Lower lobe of right lung (tissue), 2 donors: Measurements from ENCODE around the gene PLN. TPM values are rescaled to one million over a fixed set of nuclear protein-coding genes. Genes with fewer than 3 reads are reported as not detected.

Experiments used
- ATAC-seq, 2 donors: fragments of 200-7000 bp; cut with Tn5 transposase; one replicate each; pipeline ENCODE4 v1.9.1; 2020 to 2022; ENCODE audit warnings: mild to moderate bottlenecking in 2 of 2, moderate library complexity in 2 of 2
- DNase-seq: peaks from one replicate; pipeline ENCODE4 v3.0.0-alpha.2; 2020
- H3K27ac ChIP-seq: fragments of 200-600 bp; one replicate; pipeline ENCODE4 v1.8.0; 2022
- H3K27me3 ChIP-seq: fragments of 200-600 bp; one replicate; pipeline ENCODE4 v1.8.0; 2022; ENCODE audit warnings: low read depth
- H3K36me3 ChIP-seq: fragments of 200-600 bp; one replicate; pipeline ENCODE4 v1.8.0; 2022; ENCODE audit warnings: mild to moderate bottlenecking
- H3K4me1 ChIP-seq: fragments of 200-600 bp; one replicate; pipeline ENCODE4 v1.8.0; 2022
- H3K4me3 ChIP-seq: fragments of 200-600 bp; one replicate; pipeline ENCODE4 v1.8.0; 2022; ENCODE audit warnings: mild to moderate bottlenecking
- H3K9me3 ChIP-seq: fragments of 200-600 bp; one replicate; pipeline ENCODE4 v1.8.0; 2022
- CTCF ChIP-seq: fragments of 200-600 bp; IDR thresholded peaks from one replicate; pipeline ENCODE4 v1.8.0; 2022; ENCODE audit warnings: antibody characterized with exemption, mild to moderate bottlenecking
- intact Hi-C: fragments of 100-400 bp; cut with DNase I; formaldehyde crosslinking; loops from one replicate; pipeline ENCODE4 v1.11.0; 2022
- total RNA-seq: library from RNA; stranded (reverse); fragmentation: NEBNext Ultra II Directional; extraction: Animal tissue kit (Norgen Biotek cat#: 25700); gene quantifications from one replicate; pipeline ENCODE4 v1.2.1, GENCODE V29; 2021
- donor health status: DM: no; HTN: yes; CAD: no; lungs with severe emphysema.

PLN gene
- total RNA-seq, 1 donor from 2014 or later: 7.5 TPM

- Histone ChIP-seq H3K9me3 (no peaks in the 10 kb centered on the region), H3K27me3 (no peaks in the 10 kb centered on the region), H3K27ac (no peak overlapping the region), H3K36me3 (no peaks in the 10 kb centered on the region), H3K4me3 (no peak overlapping the region), H3K4me1 (peaks cover 7% of the 10 kb centered on the region)
- intact Hi-C loops: no loop called here
- TF ChIP-seq CTCF: no peak
- DNase-seq (no peak), ATAC-seq (no peak)
Measured at GRCh38 chr6:118546880-118547218, 1.2 kb upstream of the PLN start.

GRCh38 chr6:118548613-118549012, 517 bp downstream of the PLN start:
- intact Hi-C loops: no loop called here
- no peak overlapping the region for H3K27ac ChIP-seq
- no peak overlapping the region for H3K4me3 ChIP-seq

GRCh38 chr6:118551063-118552053, 3.3 kb downstream of the PLN start:
- no peaks in the 10 kb centered on the region for H3K27me3 ChIP-seq
- H3K4me1 ChIP-seq: peaks cover 7% of the 10 kb centered on the region
- peak; percentile 53 for TF ChIP-seq CTCF
- H3K27ac ChIP-seq: no peak overlapping the region
- peak; percentile 72 to 82 for ATAC-seq
- intact Hi-C loops: no loop called here
- DNase-seq: no peak
- no peak overlapping the region for H3K4me3 ChIP-seq
- no peaks in the 10 kb centered on the region for H3K9me3 ChIP-seq
- H3K36me3 ChIP-seq: no peaks in the 10 kb centered on the region

More at GRCh38 chr6:118548613-118549012, 517 bp downstream of the PLN start:
- no peaks in the 10 kb centered on the region for H3K36me3 ChIP-seq
- peaks cover 7% of the 10 kb centered on the region for H3K4me1 ChIP-seq
- TF ChIP-seq CTCF: no peak
- H3K27me3 ChIP-seq: no peaks in the 10 kb centered on the region
- H3K9me3 ChIP-seq: no peaks in the 10 kb centered on the region
- DNase-seq (no peak), ATAC-seq (no peak)

DNA sequence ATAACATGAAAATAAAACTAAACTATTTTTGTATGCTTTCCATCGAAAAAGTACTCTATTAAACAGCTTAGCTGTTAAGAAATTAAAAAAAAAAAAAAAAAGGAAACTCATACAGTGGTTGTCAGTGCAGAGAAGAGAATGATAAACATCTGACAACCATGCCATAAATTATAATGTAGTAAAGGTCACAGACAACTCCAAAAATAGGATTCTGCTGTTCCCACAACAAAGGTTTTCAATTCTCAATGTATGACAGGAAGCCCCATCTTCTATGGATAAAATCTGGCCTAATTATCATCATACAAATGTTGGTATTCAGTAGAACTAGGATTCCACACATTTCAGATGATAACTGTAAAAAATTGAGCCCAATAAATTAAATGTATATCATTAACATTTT, 5.0 kb downstream of the PLN start:
- no peaks in the 10 kb centered on the region for H3K36me3 ChIP-seq
- H3K4me3 ChIP-seq: no peak overlapping the region
- H3K27ac ChIP-seq: no peak overlapping the region
- DNase-seq (no peak), ATAC-seq (no peak)
- H3K4me1 ChIP-seq: peaks cover 7% of the 10 kb centered on the region
- no peaks in the 10 kb centered on the region for H3K27me3 ChIP-seq
- TF ChIP-seq CTCF: no peak
- H3K9me3 ChIP-seq: no peaks in the 10 kb centered on the region
- intact Hi-C loops: no loop called here

DNA sequence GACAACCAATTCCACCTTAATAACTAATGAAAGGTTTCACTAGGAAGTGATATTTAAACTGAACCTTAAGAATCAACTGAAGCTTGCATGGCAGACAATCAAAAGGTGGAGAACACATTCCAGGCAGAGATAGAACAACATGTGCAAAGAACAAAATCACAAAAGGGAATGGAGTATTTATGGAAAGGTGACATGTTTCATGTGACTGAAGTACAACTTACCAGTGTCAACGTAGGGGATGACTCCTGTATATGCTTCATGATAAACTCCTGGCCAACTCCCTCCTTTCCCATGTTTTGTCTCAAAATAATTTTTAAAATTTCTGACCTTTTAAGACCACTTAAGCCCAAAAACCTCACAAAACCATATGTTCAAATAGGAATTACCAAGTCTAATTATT, 6.6 kb downstream of the PLN start:
- intact Hi-C loops: no loop called here

More for the DNA sequence above, 6.6 kb downstream of the PLN start:
- H3K4me1 ChIP-seq: peaks cover 12% of the 10 kb centered on the region
- no peak overlapping the region for H3K4me3 ChIP-seq
- ATAC-seq: no peak
- no peaks in the 10 kb centered on the region for H3K27me3 ChIP-seq
- no peak for TF ChIP-seq CTCF
- H3K9me3 ChIP-seq: no peaks in the 10 kb centered on the region
- no peak overlapping the region for H3K27ac ChIP-seq
- no peak for DNase-seq
- no peaks in the 10 kb centered on the region for H3K36me3 ChIP-seq
